ENCODE measurements around the gene NBPF1.
"Not testable (repeated sequence)": the region's sequence is repeated elsewhere in the genome, so short reads cannot be mapped to it uniquely, and the experiment has no call there.

Gene NBPF1

GRCh38 chr1:16641159-16641975 is 28.0 kb upstream of the NBPF1 start:
- not testable (repeated sequence) for DNase-seq (ENCODE audit: low read depth)

- DNase-seq (ENCODE audit: low read depth), result not testable (repeated sequence)
These were observed 26.0 kb upstream of the NBPF1 start for GRCh38 chr1:16639091-16640031.

GRCh38 chr1:16637941-16638778 is 24.8 kb upstream of the NBPF1 start:
- DNase-seq (ENCODE audit: low read depth), result not testable (repeated sequence)

GRCh38 chr1:16636551-16637195 is 23.3 kb upstream of the NBPF1 start:
- not testable (repeated sequence) for DNase-seq (ENCODE audit: low read depth)

- DNase-seq (ENCODE audit: low read depth), result not testable (repeated sequence)
These were observed 22.6 kb upstream of the NBPF1 start for GRCh38 chr1:16635959-16636358.

- DNase-seq (ENCODE audit: low read depth), result not testable (repeated sequence)
These were observed 20.3 kb upstream of the NBPF1 start for GRCh38 chr1:16633540-16634282.

- DNase-seq (ENCODE audit: low read depth), result not testable (repeated sequence)
These were observed 18.9 kb upstream of the NBPF1 start for GRCh38 chr1:16632044-16632850.

- no peak for DNase-seq (ENCODE audit: low read depth)
These were observed 18.1 kb upstream of the NBPF1 start for GRCh38 chr1:16631248-16632043.

GRCh38 chr1:16630661-16631247 is 17.4 kb upstream of the NBPF1 start:
- no peak for DNase-seq (ENCODE audit: low read depth)

GRCh38 chr1:16629916-16630530 is 16.7 kb upstream of the NBPF1 start:
- DNase-seq (ENCODE audit: low read depth), result not testable (repeated sequence)

- DNase-seq (ENCODE audit: low read depth), result no peak
These were observed 15.2 kb upstream of the NBPF1 start for GRCh38 chr1:16628361-16629111.

GRCh38 chr1:16626409-16626983 is 13.1 kb upstream of the NBPF1 start:
- not testable (repeated sequence) for DNase-seq (ENCODE audit: low read depth)

- no peak for DNase-seq (ENCODE audit: low read depth)
These were observed 12.4 kb upstream of the NBPF1 start for GRCh38 chr1:16625497-16626408.

- DNase-seq (ENCODE audit: low read depth), result not testable (repeated sequence)
These were observed 10.7 kb upstream of the NBPF1 start for GRCh38 chr1:16623812-16624719.

GRCh38 chr1:16623337-16623736 is 10.0 kb upstream of the NBPF1 start:
- not testable (repeated sequence) for DNase-seq (ENCODE audit: low read depth)

All from stimulated activated CD8-positive, alpha-beta memory T cell treated with anti-CD3 and anti-CD28 coated beads, Interleukin-15, amount 100 ng/mL, for 1 hour (primary cell).